ENCODE data around the gene CFAP54.

DNA sequence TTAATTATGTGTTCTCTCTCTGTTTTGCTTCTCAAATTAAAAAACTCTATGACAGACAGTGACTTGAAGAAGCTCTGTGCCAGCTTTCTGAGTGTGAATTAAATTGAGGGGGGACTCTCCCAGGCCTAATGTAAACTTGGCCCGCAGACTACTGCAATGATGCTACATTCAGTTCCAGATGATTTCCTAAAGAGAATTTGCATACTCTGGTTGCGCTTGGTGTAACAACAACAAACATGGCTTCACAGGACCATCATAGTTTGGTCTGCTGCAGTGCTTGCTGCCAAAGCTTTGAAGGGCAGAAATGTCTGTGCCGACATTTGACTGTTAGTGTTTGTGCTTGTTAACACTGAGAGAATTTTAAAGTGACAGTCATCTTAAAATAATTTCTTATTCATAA is 25.0 kb downstream of the CFAP54 start:
- TF ChIP-seq POLR2AphosphoS5 (IDR thresholded peaks at IDR 0.05; ENCODE audit: low read depth, low read length), result no peak
- no peak for TF ChIP-seq POLR2A (IDR thresholded peaks at IDR 0.05; ENCODE audit: low read depth, low read length)
